NCI-H2196 (cell line): ENCODE results near the gene DYNLT1.
A peak's percentile ranks its signal among the peaks of the same experiment; 100 is the strongest.
"Not testable (repeated sequence)": the region's sequence is repeated elsewhere in the genome, so short reads cannot be mapped to it uniquely, and the experiment has no call there.

Experiments used
- DNase-seq: peaks from one replicate; lab custom pipeline; 2025; ENCODE audit not compliant: unreplicated experiment; lab: John Stamatoyannopoulos, UW

DYNLT1 gene

DNA sequence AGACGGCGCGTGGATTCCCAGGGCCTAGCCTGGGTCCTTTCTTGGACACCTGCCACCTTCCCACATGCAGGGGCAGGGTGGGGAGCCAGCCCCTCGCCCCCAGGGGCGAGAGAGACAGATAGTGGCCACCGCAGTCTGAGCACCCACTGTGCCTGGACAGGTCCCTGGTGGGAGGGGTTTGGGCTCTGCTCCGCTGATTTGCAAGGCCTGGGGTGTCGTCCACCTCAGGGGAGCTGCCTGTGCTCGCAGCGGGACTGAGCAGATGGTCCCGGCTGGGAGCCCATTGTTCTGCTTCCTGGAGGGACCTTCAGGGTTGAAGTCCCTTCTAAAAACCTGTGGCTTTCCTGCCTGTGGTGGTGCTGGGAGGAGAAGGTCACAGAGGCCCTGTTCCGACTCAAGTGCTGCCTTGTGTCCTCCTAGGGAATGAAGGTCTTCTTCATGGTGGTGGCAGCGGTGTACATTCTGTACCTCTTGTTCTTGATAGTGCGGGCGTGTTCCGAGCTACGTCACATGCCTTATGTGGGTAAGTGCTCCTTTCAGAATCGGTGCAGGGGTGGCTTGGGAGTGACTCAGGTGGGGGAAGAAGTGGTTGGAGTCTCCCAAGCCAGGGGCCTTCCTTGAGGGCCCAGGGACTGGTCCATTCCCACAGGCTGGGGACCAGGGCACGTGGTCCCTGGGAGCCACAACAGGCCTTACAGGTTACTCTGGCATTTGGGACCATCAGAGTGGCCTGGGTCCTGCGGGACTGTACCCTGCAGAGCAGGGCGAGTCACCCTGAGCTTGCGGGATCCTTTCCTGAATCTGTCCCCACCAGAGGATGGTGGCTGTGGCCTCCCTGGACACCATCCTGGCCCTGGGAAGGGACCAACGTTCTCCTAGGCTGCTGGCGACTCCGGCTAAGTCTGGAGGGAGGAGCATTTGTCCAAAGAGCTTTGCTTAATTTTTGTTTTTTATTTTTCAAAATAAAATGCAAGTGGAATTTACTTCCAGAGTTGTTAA is 19.6 kb downstream of the DYNLT1 start:
- no peak for DNase-seq

GRCh38 chr6:158622545-158623190 is 21.9 kb downstream of the DYNLT1 start:
- no peak for DNase-seq

DNA sequence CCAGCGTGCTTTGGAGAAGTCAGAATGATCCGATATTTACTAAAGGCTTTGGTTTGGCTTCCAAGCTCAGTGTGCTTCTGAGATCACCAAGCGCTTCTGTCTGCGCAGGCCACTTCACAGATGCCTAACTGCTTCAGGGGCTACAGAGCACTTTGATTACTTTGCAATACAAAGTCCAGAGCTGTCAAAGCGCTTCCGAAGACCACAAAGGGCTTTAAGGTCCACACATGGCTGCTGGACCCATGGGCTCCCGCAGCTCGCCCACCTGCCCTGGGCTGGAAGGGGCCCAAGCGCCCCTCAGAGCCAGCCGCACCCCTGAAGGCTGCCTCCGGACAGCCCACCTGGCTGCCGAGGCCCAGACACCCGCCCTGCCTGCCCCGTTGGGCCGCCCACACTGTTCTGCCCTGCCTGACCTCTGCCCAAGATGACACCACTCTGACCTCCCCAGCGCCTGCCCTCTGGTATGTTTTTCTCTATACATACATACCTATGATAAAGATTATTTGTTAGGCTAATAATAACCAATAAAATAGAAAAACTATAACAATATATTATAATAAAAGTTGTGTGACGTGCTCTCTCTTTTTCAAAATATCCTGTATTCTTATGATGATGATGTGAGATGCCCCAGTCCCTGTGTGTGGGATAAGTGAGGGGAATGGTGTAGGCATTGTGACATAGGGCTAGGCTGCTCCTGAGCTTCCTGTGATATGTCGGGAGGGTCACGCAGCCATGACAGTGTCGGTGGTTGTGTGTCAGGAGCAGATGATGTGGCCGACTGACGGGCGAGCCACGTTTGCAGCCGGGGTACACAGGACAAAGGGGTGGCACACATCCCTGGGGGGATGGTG is 22.6 kb downstream of the DYNLT1 start:
- DNase-seq = no peak

- no peak for DNase-seq
These were observed 23.4 kb downstream of the DYNLT1 start for GRCh38 chr6:158620963-158621693.

DNA sequence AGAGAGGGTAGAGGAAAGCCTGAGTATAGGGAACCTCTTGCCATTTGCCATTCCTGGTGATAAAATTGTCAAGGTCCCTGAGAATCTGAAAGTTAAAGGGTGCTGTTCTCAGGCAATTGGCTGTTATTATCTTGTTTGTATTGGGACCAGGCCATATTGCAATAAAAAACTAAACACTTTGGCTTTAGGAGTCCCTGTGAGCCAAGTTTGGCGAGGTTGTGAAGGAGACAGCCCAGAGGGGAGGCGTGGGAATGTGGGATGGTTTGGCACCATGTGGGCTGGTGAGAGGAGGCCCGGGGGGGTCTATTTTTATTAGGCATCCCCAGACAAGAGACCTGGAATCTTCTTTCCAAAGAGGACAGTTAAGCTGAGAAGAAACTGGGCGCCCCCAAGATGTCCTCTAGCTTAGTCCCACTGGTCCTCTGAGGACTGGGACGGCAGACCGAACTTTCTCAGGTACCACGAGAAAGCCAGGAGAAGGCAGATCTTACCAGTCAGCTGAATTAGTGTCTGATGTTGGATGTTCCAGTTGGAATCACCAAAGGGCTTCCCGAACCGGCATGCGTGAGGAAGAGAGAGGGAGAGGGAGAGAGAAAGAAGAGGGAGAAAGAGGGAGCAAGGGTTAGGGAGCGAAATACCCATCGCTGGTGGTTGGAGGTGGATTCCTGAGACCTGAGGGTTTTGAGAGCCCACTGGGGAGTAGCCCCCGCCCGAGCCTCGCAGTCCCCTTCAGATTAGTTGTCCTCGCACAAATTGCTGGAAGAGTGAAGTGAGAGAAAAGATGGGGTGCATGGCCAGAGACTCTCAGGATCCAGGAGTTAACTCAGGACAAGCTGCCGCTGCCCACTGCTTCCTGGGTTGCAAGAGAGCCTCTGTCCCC is 24.4 kb downstream of the DYNLT1 start:
- no peak for DNase-seq

DNA sequence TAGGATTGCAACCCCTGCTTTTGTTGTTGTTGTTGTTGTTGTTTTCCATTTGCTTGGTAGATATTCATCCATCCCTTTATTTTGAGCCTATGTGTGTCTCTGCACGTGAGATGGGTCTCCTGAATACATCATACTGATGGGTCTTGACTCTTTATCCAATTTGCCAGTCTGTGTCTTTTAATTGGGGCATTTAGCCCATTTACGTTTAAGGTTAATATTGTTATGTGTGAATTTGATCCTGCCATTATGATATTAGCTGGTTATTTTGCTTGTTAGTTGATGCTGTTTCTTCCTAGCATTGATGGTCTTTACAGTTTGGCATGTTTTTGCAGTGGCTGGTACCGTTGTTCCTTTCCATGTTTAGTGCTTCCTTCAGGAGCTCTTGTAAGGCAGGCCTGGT is 26.3 kb downstream of the DYNLT1 start:
- DNase-seq = not testable (repeated sequence)

GRCh38 chr6:158614606-158615005 is 29.9 kb downstream of the DYNLT1 start:
- not testable (repeated sequence) for DNase-seq

GRCh38 chr6:158611541-158612370 is 32.8 kb downstream of the DYNLT1 start:
- no peak for DNase-seq

DNA sequence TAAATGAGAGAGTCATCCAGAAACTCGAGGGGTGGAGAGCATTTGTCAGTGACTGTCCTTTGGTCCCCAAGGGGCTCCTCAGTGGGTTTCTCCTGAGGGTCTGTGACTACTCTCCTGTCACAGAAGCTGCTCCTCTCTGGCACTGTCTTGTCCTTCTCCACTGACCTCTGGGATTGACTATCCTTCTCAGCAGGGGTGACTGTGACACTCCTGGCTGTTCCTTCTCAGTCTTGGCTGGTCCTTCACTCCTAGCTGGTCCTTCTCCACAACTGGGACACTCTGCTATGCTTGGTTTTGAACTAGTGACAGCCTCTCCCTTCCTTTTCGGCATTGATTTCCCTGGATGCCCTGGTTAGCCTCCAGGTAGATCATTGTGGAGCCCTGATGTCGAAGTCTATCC is 33.5 kb downstream of the DYNLT1 start:
- DNase-seq = no peak

- no peak for DNase-seq
These were observed 34.1 kb downstream of the DYNLT1 start for GRCh38 chr6:158610319-158610968.

GRCh38 chr6:158609455-158610155 is 34.9 kb downstream of the DYNLT1 start:
- no peak for DNase-seq

DNA sequence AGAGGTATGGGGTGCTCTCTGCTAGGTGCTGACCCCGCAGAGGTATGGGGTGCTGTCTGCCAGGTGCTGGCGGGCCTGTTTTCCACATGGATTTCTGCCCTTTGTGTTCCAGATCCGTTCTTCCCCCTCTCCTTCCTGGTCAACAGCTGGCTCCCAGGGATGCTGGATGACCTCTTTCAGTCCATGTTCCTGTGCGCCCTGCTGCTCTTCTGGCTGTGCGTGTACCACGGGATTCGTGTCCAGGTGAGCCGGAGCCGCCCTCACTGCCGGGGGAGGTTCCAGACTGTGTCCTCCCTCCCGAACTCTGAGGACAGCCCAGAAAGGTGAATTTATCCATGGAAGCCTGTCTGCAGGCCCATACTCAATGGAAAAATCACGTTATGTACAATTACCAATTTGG is 36.3 kb downstream of the DYNLT1 start:
- DNase-seq = no peak

GRCh38 chr6:158607411-158608170 is 37.0 kb downstream of the DYNLT1 start:
- DNase-seq = no peak

- DNase-seq = no peak
These were observed 37.6 kb downstream of the DYNLT1 start for GRCh38 chr6:158606935-158607334.

DNA sequence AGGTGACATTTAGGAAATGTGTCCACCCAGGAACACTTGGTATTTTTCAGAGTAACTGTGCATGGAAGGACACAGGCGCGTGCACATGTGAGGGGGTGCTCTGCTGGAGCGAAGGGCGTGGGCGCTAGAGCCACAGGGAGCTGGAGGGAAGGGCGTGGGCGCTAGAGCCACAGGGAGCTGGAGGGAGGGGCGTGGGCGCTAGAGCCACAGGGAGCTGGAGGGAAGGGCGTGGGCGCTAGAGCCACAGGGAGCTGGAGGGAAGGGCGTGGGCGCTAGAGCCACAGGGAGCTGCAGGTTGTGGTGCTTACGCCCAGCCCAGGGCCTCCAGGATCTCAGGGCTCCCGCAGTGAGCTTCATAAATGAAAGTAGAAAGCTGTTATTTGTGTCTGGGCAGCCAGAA is 38.5 kb downstream of the DYNLT1 start:
- not testable (repeated sequence) for DNase-seq

DNA sequence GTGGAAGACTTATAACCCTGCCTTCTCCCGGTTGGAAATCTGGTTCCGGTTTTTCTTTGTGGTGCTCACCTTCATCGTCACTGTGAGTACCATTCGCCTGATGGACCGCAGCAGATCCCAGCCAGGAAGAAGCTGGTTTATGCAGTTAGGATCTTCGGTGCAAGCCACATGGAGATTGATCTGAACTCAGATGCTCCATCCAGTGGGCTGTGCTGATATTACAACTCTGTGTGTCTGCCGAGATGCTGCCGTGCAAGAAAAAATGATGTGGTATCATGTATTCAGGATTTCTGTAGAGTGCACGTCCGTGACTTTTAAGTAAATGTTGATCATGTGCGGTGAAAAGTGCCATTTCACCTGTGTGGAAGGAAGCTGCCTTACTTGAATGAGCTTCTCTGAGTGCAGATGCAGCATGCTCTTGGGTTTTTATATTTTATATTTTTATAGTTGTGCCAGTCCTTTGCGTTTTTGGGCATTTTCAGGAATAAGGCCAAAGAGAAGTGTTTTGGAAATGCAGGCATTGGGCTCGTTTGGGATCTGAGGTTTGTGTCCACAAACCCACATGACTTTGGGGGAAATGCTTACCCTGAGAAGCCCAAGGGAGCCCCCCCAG is 39.2 kb downstream of the DYNLT1 start:
- peak; percentile 60 for DNase-seq

- no peak for DNase-seq
These were observed 40.5 kb downstream of the DYNLT1 start for GRCh38 chr6:158604048-158604406.
